HepG2 (cell line): ENCODE data around the gene PRIMPOL. TPM values are rescaled to one million over a fixed set of nuclear protein-coding genes. Genes with fewer than 3 reads are reported as not detected.

ENCODE experiments used
- ATAC-seq: fragments of 200-7000 bp; cut with Tn5 transposase; 3 replicates; pipeline ENCODE4 v1.9.1; 2020; ENCODE audit warnings: mild to moderate bottlenecking, moderate library complexity
- BruUV-seq: library from RNA; stranded (reverse); fragments of 400-500 nt; replicated peaks from 2 replicates; lab custom pipeline; 2021; lab: Mats Ljungman, UMichigan
- CTCF ChIA-PET: fragments of 300-600 bp; formaldehyde crosslinking; extraction: SDS; loops from one replicate; lab custom pipeline; 2021; ENCODE audit warnings: low total read pairs, inconsistent platforms, low intra/inter-chr PET ratio; lab: Yijun Ruan, JAX
- POLR2A ChIA-PET: fragments of 350-600 bp; sonication (Branson Sonifier 250); formaldehyde crosslinking; loops from one replicate; lab custom pipeline; 2020; ENCODE audit warnings: antibody characterized with exemption, inconsistent platforms; lab: Yijun Ruan, JAX
- DNase-seq: peaks from one replicate; pipeline ENCODE4 v3.0.0-alpha.2; 2015; ENCODE audit warnings: low spot score
- FAIRE-seq: peaks from 3 replicates; lab custom pipeline; 2011; peaks lifted over from hg19 to GRCh38; lab: Jason Lieb, UNC
- H2AFZ ChIP-seq: one replicate; pipeline ENCODE4 v1.6.1; 2011; ENCODE audit warnings: low read length, inconsistent platforms
- H3K27ac ChIP-seq: fragments of 300-600 bp; 3 replicates; pipeline ENCODE4 v1.8.0; 2011; ENCODE audit warnings: mixed run types, mild to moderate bottlenecking, mixed read lengths, low read length, inconsistent platforms; ENCODE audit not compliant: insufficient read depth; ENCODE audit errors: extremely low read length
- H3K27me3 ChIP-seq, 2 experiments: fragments of 200-600 bp in 1 of 2; 2 replicates in 1 of 2; 3 replicates in 1 of 2; pipeline versions ENCODE4 v1.6.0 to v1.8.0; 2011; ENCODE audit warnings: low read length in 2 of 2, mild to moderate bottlenecking in 2 of 2, moderate library complexity in 2 of 2, inconsistent platforms in 1 of 2; ENCODE audit not compliant: insufficient read depth in 2 of 2, control insufficient read depth in 1 of 2
- H3K36me3 ChIP-seq, 2 experiments: fragments of 200-600 bp in 1 of 2; replicated peaks in 1 of 2; 2 replicates in 1 of 2; 3 replicates in 1 of 2; pipeline versions ENCODE4 v1.5.1 to v1.8.0; 2011; ENCODE audit warnings: low read length in 2 of 2, inconsistent platforms in 1 of 2; ENCODE audit not compliant: insufficient read depth in 2 of 2, control insufficient read depth in 1 of 2
- H3K4me1 ChIP-seq: 2 replicates; pipeline ENCODE4 v1.5.1; 2012; ENCODE audit warnings: low read length, inconsistent platforms; ENCODE audit not compliant: insufficient read depth
- H3K4me2 ChIP-seq: 2 replicates; pipeline ENCODE4 v1.6.0; 2011; ENCODE audit warnings: low read depth, low read length, inconsistent platforms
- H3K4me3 ChIP-seq, 3 experiments: fragments of 200-600 bp in 1 of 3; sonication (generic), shearing (Covaris generic) in 1 of 3; replicated peaks in 1 of 3; 2 replicates each; pipeline ENCODE4 v1.5.1; 2011 to 2016; ENCODE audit warnings: low read length in 3 of 3, inconsistent platforms in 2 of 3, low read depth in 2 of 3, mild to moderate bottlenecking in 2 of 3, control low read depth in 1 of 3, mixed read lengths in 1 of 3; ENCODE audit not compliant: insufficient read depth in 1 of 3
- H3K79me2 ChIP-seq: one replicate; pipeline ENCODE4 v1.6.1; 2011; ENCODE audit warnings: low read length, inconsistent platforms; ENCODE audit not compliant: insufficient read depth
- H3K9ac ChIP-seq: 2 replicates; pipeline ENCODE4 v1.6.0; 2011; ENCODE audit warnings: mild to moderate bottlenecking, low read depth, low read length, inconsistent platforms; ENCODE audit not compliant: insufficient read depth
- H3K9me3 ChIP-seq: 2 replicates; pipeline ENCODE4 v1.5.1; 2012; ENCODE audit warnings: mild to moderate bottlenecking, low read length
- H4K20me1 ChIP-seq: 2 replicates; pipeline ENCODE4 v1.6.0; 2011; ENCODE audit warnings: inconsistent platforms, mild to moderate bottlenecking, low read length, moderate library complexity; ENCODE audit not compliant: insufficient read depth
- E2F1 ChIP-seq: sonication (generic); formaldehyde crosslinking; IDR thresholded peaks from 2 replicates; pipeline ENCODE4 v1.5.0; 2020; ENCODE audit warnings: missing genetic modification reagents
- GRHL1 ChIP-seq: sonication (generic); formaldehyde crosslinking; conservative IDR thresholded peaks from 2 replicates; pipeline ENCODE4 v1.8.0; 2022; ENCODE audit warnings: missing genetic modification reagents
- GTF3A ChIP-seq: sonication (generic); formaldehyde crosslinking; conservative IDR thresholded peaks from 2 replicates; pipeline ENCODE4 v1.4.0; 2020; ENCODE audit warnings: mild to moderate bottlenecking, missing genetic modification reagents
- MAFF ChIP-seq: IDR thresholded peaks from 2 replicates; pipeline ENCODE4 v1.6.1; 2011; ENCODE audit warnings: low read depth, low read length, improper control_type of control experiment
- NR2C2 ChIP-seq: sonication (generic); formaldehyde crosslinking; IDR thresholded peaks from 2 replicates; pipeline ENCODE4 v1.4.0; 2020; ENCODE audit warnings: missing genetic modification reagents, mild to moderate bottlenecking, moderate library complexity, borderline replicate concordance
- RBM22 ChIP-seq: fragments of 200-400 bp; formaldehyde crosslinking; optimal IDR thresholded peaks from 2 replicates; pipeline ENCODE3; 2017; ENCODE audit warnings: mild to moderate bottlenecking, low read length, moderate library complexity
- TFAP4 ChIP-seq: sonication (generic); IDR thresholded peaks from 2 replicates; pipeline ENCODE4 v1.6.1; 2016; ENCODE audit warnings: low read depth, borderline replicate concordance
- UBTF ChIP-seq: sonication (generic); formaldehyde crosslinking; IDR thresholded peaks from 2 replicates; pipeline ENCODE4 v1.4.0; 2020; ENCODE audit warnings: mild to moderate bottlenecking, missing genetic modification reagents
- ZNF772 ChIP-seq: sonication (generic); formaldehyde crosslinking; IDR thresholded peaks from 2 replicates; pipeline ENCODE4 v1.5.0; 2020; ENCODE audit warnings: mild to moderate bottlenecking, missing genetic modification reagents
- ZSCAN31 ChIP-seq: sonication (generic); formaldehyde crosslinking; IDR thresholded peaks from 2 replicates; pipeline ENCODE4 v1.5.0; 2020; ENCODE audit warnings: low read depth, mild to moderate bottlenecking, missing genetic modification reagents
- WGBS: methylation state at CpG from one replicate; pipeline ENCODE4 v1.1.6; 2017; ENCODE audit warnings: low lambda C conversion rate; 5-methylcytosine and 5-hydroxymethylcytosine counted together
- in situ Hi-C: cut with HindIII; loops from 2 replicates; pipeline ENCODE4 v1.10.0; 2017; ENCODE audit warnings: low pct_unique_long_range_greater_than_20kb; ENCODE audit not compliant: extremely low pct_ligation_motif_present
- intact Hi-C: fragments of 100-400 bp; cut with micrococcal nuclease; formaldehyde crosslinking; loops from one replicate; pipeline ENCODE4 v1.10.0; 2022; ENCODE audit not compliant: unreplicated experiment
- polyA plus RNA-seq, 8 experiments: library from polyadenylated mRNA; depleted of rRNA in 3 of 8; stranded (reverse) in 7 of 8; unstranded in 1 of 8; fragments of >200 nt; fragmentation: Illumina TruSeq in 4 of 8; extraction: Trizol in 4 of 8; gene quantifications; 2 replicates each; pipeline versions ENCODE4 v1.2.1 to v1.2.3, GENCODE V29; 2011 to 2016; ENCODE audit warnings: low read depth in 4 of 8, missing spikeins in 1 of 8, mixed read lengths in 1 of 8; ENCODE audit not compliant: insufficient read depth in 1 of 8
- total RNA-seq, 5 experiments: library from RNA; depleted of rRNA; stranded (reverse); fragments of >200 nt; fragmentation: Illumina TruSeq; extraction: Trizol; gene quantifications; 2 replicates each; pipeline ENCODE4 v1.2.3, GENCODE V29; 2016; ENCODE audit warnings: low read depth in 1 of 5
- TF ChIP-seq, protein P1 (sequence below): sonication (generic); formaldehyde crosslinking; IDR thresholded peaks from 2 replicates; pipeline ENCODE4 v1.4.0; 2020; ENCODE audit warnings: low read depth, mild to moderate bottlenecking, missing genetic modification reagents
- TF ChIP-seq, protein P2 (sequence below): sonication (generic); formaldehyde crosslinking; IDR thresholded peaks from 2 replicates; pipeline ENCODE4 v1.5.0; 2020; ENCODE audit warnings: missing genetic modification reagents
- TF ChIP-seq, protein P3 (sequence below): sonication (generic); formaldehyde crosslinking; IDR thresholded peaks from 2 replicates; pipeline ENCODE4 v1.8.1; 2023; ENCODE audit warnings: mild to moderate bottlenecking, missing genetic modification reagents

The PRIMPOL gene
- total and polyA plus RNA-seq, 2 of the 13 experiments (the other 11 are each of a cell fraction or from before 2014, with no cell fraction given) = 7.3 to 11.0 TPM

DNA sequence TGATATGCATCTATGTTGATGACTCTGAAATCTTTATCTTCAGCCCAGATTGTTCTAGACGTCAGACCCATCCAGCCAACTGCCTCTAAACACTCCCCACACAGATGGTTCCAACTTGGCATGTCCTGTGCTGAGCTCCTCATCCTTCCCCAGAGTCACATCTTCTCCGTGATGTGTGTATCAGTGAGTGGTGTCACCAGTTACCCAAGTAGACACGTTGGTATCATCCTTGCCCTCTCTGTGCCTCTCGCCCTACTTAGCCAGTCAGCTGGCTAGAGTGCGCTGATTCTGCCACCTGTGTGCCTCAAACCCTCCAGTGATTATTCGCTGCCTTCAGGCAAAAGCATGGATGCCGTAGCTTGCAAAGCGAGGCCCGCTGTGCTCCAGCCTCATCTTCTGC is 18.6 kb downstream of the PRIMPOL start (continued):
- TF ChIP-seq, protein P1, sequence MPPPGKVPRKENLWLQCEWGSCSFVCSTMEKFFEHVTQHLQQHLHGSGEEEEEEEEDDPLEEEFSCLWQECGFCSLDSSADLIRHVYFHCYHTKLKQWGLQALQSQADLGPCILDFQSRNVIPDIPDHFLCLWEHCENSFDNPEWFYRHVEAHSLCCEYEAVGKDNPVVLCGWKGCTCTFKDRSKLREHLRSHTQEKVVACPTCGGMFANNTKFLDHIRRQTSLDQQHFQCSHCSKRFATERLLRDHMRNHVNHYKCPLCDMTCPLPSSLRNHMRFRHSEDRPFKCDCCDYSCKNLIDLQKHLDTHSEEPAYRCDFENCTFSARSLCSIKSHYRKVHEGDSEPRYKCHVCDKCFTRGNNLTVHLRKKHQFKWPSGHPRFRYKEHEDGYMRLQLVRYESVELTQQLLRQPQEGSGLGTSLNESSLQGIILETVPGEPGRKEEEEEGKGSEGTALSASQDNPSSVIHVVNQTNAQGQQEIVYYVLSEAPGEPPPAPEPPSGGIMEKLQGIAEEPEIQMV = no peak
- TF ChIP-seq MAFF (no peak), NR2C2 (CRISPR knock-in tag) (no peak), GTF3A (CRISPR knock-in tag) (no peak), TFAP4 (no peak)

- no peak for FAIRE-seq
- Histone ChIP-seq H3K27ac (no peak overlapping the region), H3K9ac (no peak overlapping the region), H3K4me2 (no peak overlapping the region), H3K9me3 (no peaks in the 10 kb centered on the region), H3K79me2 (no peaks in the 10 kb centered on the region), H3K27me3 (no peaks in the 10 kb centered on the region), H4K20me1 (no peaks in the 10 kb centered on the region), H3K4me1 (no peaks in the 10 kb centered on the region), H3K4me3 (no peak overlapping the region), H3K36me3 (peaks cover 8 to 24% of the 10 kb centered on the region in 2 experiments; a peak in 4 of 5 replicates), H2AFZ (no peak overlapping the region)
- no peak for DNase-seq
- WGBS = 84% methylated on average over 9 of the region's 9 CpGs
- no peak for ATAC-seq
- intact Hi-C loops = no loop called here
- TF ChIP-seq UBTF (CRISPR knock-in tag) (no peak), GRHL1 (CRISPR knock-in tag) (no peak), ZNF772 (CRISPR knock-in tag) (no peak), RBM22 (no peak), ZSCAN31 (CRISPR knock-in tag) (no peak), E2F1 (CRISPR knock-in tag) (no peak)
- TF ChIP-seq, protein P2, sequence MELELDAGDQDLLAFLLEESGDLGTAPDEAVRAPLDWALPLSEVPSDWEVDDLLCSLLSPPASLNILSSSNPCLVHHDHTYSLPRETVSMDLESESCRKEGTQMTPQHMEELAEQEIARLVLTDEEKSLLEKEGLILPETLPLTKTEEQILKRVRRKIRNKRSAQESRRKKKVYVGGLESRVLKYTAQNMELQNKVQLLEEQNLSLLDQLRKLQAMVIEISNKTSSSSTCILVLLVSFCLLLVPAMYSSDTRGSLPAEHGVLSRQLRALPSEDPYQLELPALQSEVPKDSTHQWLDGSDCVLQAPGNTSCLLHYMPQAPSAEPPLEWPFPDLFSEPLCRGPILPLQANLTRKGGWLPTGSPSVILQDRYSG (CRISPR knock-in tag) = no peak
- TF ChIP-seq, protein P3, sequence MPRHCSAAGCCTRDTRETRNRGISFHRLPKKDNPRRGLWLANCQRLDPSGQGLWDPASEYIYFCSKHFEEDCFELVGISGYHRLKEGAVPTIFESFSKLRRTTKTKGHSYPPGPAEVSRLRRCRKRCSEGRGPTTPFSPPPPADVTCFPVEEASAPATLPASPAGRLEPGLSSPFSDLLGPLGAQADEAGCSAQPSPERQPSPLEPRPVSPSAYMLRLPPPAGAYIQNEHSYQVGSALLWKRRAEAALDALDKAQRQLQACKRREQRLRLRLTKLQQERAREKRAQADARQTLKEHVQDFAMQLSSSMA (CRISPR knock-in tag) = no peak
- BruUV-seq = no TSS peak
- in situ Hi-C loops = no loop called here
- ChIA-PET POLR2A (no interaction called here), CTCF (no interaction called here)
Measured at GRCh38 chr4:184668511-184669114, 19.1 kb downstream of the PRIMPOL start.
